ENCODE measurements around the gene MOK.

The MOK gene

DNA sequence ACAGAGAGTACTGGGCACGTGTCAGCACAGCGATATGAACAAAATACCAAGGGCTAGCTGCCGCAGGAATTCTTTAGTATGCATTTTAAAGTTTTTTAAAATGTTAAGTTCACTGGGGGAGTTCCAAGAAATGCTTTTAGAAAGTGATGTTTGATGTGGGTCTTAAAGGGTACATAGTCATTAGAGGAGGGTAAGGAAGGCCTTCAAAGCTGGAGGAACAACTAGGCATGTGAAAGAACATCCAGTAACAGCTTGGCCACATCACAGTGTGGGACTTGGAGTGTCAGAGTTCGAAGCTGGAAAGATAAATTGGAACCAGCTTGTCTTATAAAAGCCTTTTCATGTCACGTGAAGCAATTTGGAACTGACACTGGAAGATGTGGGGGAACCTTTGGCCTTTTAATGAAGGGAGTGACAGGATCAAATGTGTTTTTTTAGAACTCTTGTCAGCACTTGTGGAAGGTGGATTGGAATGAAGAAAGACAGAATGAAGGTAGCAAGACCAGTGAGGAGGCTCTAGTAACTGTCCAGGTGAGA is 107.6 kb downstream of the MOK start:
- no peak for DNase-seq

DNA sequence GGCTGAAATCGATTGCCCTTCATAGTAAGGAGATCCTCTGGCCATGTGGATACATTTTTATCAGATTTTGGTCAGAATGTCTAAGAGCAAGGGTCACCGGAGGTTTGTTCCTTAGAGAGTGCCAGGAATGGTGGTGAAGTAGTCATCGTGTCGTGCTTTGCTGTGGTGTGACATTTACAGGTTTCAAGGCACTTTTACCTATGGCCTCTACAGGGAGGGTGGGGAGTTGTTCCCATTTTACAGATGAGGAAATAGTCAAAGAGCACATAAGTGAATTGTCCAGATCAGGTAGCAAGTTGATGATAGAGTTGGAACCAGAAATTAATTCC is 108.1 kb downstream of the MOK start:
- DNase-seq = no peak

DNA sequence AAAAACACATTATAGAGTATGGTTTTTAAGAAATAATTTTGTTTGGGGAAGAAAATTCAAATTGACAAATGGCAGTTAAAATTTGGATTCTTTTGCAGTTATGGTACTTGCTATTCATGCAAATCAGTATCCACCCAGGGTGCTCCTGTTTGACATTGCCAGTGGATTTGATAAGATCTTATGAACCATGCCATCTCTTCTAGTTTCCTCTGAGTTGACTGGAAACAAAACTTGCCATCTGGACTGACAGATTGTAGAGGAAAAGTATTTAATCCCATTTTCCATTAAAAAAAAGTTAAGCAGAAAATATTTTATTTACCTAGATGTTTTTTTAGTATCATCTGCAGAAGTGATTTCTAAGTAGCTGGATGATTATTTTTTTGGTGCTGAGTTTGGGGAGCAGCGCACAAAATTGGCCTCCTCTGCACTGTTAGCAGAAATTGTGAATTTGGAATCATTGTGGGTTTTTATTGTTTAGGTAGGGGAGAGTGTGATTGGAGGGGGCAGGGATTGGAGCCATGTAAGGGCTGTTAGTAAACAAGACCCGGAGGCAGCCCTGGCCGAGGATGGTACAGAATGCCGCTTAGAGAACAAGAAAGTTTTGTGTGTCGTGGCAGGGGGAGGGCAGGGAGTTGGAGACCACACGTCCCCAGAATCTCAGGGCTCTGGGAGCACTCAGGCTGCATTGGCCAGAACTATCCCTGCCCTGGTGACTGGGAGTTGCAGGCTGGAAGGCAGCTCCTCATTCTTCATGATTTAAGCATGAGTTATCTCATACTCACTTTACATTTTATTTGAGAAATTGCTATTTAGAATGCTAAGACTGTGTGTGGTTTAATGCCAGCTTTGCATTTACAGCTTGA is 108.7 kb downstream of the MOK start:
- DNase-seq = no peak

DNA sequence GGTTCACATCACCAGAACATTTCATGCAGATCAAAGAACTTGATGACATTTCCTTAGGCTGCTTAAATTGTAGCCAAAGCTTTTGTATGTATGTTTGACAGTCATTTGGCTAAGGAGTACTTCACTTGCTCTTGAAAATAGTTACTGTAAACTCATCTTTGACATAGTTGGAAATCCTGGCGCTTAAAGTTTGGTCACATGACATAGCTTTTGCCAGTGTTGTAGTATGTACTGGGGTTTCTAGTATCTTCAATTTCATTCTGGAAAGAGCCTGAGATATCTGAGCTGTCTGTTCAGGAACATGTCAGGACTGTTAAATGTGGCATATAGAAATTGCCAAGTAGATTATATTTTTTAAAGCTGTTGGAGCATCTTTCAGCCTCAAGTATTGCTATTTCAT is 109.5 kb downstream of the MOK start:
- DNase-seq = no peak

DNA sequence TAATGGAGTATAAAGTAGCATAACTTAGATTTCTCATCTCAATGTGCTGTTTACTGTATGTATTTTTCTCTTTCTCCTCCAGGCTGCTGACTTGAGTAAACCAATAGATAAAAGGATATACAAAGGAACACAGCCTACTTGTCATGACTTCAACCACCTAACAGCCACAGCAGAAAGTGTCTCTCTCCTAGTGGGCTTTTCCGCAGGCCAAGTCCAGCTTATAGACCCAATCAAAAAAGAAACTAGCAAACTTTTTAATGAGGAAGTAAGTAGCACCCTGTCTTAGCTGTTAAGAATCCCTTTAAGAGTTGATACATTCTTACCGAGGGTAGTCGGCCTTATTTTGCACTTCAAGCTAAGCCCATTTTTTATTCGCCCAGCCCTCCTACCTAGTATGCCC is 110.1 kb downstream of the MOK start:
- no peak for DNase-seq

DNA sequence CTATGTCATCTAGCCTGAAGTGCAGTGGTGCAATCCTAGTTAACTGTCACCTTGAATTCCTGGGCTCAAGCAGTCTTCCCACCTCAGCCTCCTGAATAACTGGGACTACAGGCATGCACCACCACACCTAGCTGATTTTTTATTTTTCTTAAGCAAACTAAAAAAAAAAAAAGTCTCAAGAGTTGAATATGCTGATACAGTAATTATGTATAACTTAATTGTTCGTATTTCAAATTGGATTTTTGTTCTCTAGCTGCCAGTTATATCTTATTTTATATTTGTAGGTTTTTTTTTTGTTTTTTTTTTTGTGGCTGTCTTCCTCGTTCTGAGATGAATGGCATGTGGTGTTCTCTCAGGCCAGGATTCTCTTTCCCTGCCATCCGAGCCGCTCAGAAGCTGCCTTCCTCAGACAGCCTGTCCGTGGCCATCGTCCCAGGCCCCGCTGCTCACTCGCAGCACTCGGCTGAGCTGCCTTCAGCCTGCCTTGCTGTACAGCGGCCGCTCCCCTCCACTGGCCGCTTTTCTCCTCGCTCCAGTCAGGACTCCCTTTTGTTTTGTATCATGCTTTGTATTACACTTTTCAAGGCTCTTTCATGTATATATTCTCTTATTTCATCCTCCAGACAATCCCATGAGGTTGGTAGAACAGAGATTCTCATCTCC is 112.0 kb downstream of the MOK start:
- no peak for DNase-seq

DNA sequence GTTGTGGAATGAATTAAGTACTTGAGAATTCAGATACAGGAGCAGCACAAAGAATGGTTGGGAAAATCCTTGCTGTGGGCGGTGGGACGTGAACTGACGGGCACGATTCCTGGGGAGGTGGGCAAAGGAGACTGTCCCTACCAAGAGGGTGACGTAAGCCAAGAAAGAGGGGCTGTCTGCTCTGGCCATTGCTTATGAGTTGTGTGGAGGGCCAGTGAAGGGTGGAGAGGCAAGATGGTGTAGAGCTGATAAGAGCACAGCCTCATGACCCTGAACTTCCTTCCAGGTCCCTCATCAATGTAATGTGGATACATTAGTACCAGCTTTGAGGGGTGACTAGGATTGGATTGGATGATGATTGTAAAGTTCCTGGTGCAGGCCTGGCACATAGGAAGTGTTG is 115.1 kb downstream of the MOK start:
- no peak for DNase-seq

DNA sequence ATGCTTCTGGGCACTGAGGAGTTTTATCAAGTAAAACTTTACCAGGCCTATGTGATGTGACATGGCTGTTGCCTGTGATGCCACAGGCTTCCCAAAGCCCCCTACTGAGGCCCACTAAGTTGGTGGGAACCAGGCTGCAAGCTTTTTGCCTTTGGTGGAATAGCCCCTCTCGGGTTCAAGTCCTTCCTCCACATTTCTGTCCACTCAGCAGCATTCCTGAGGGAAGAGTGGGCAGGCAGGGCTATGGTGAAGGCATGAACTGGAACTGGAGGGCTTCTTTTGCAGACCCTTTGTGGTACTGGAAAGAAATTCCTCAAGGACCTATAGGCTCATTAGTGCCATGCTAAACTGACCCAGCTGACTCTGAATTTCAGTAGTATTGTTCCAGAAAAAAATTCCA is 116.8 kb downstream of the MOK start:
- DNase-seq = no peak

DNA sequence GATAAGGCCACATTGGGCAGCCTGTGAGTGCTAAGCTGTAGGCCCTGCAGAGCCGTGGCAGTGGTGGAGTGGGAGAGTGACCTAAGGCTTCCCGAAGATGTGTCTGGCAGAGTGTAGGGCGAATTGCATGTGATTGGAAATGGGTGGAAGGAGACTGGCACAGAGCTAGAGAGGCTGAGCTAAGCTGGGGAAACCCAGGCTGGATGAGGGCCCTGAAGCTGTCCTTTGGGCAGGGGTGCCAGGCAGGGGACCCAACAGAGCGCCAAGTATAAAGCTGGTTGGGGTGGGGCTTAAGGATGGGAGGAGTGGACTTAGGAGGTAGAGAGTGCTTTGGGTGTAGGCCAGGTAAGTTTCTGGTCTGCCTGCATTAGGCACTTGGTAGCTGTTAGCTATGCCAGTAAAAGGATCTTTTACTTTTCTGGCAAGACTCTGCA is 117.4 kb downstream of the MOK start:
- no peak for DNase-seq

DNA sequence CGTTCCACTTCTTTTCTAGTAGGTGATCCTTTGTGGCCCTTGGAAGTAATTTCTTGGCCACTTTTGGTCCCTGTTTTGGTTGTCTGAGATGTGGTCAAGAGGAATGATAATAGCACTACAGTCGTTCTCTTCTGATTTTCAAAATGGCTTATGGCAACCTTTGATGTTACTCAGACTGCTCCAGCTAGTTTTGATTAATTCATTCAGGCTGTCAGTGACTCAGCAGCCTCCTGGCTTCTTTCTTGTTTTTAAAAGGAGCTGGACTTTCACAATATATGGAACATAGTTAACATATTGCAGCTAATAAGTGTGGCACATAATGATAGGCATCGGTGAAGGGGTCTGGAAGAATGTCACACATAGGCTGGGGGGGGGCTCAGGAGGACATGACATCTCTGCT is 117.9 kb downstream of the MOK start:
- DNase-seq = no peak

DNA sequence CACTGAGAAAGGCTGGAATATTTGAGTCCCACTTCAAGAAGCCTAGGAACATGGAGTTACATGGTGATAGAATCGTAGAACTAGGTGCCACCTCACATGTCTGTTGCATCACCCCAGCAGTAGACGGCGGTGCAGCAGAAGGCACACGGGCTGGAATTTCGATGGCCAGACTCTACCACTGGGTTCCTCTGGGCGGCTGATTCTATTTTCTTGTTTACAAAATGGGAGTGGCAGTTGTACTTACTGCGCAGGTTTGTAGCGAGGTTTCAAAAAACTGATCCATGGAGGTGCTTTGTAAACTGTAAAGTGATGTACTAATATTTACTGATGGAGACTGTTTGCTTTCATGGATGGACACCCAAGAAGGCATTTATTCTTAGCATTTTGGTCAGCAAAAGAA is 119.6 kb downstream of the MOK start:
- no peak for DNase-seq

DNA sequence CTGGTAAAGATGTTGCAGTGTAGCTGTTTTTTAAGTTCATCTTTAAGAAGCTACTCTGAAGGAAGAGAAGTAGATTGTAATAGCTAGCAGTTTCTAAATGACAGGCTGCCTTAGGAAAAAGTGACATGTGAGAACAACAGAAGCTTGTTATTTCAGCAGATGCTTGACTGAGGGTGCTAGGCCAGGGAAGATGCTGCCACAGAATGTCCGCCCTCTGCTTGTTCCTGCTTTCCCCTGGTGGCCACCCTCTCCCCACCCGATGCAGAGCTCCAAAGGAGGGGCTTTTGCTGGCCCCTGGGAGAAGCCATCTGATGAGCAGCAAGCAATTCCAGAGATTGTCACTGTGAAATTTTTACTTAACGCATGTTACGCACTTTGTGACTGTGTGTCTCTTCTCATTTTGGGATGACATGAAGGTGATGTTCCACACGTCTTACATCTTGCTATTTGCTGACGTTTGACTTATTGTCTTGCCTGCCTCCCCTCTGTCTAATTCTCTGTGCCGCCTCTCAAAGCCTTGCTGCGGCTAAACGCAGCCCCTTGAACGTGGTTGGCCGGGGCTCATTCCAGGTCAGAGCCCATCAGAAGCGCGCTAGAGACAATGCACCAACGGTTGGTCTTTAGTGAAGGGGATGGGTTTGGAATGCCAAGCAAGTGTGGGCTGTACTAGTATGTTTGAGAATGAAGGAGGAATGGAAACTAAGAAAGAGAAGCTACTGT is 120.5 kb downstream of the MOK start:
- DNase-seq = no peak

DNA sequence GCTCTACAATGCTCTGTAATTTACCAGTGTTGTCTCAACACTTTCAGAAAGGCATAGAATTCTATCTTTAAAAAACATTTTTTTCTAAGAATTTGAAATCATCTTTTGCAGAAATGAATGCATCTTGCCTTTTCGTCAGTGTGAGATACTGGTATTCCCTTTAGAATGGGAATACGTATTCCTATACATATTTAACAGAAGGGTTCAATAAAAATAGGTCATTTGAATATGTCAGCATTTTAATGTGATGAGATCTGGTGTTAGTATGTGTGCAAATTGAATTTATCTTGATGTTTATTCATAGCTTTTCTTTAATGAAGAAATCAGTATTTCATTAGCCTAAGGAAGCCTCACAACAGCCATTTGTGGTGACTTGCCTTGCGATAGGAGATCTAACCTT is 121.1 kb downstream of the MOK start:
- no peak for DNase-seq

DNA sequence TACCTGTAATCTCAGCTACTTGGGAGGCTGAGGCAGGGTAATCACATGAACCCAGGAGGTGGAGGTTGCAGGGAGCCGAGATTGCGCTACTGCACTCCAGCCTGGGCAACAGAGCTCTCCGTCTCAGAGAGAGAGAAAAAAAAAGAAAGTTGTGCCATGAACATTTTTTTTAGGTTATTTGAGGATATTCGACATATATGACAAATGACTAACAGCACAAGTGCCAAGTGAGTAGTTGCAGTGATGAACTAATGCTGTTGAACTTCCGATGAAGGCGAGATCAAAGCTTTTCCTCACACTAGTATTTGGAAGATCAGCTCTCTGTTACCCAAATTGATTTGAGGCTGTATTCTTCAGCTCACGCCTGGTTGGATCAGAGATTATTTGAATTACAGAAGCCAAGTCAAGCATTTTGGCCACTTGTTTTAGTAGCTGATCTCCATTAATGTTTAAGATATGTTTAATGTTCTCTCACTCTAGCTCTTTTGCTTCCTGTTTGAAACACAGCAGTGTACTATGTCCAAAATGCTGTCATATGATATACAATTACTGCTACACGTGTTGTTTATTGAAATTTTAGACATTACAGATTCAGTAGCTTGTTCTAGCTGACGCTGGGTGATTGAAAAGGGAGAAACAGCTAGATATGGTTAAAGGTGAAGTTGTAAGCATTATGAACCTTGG is 121.9 kb downstream of the MOK start:
- DNase-seq = no peak

DNA sequence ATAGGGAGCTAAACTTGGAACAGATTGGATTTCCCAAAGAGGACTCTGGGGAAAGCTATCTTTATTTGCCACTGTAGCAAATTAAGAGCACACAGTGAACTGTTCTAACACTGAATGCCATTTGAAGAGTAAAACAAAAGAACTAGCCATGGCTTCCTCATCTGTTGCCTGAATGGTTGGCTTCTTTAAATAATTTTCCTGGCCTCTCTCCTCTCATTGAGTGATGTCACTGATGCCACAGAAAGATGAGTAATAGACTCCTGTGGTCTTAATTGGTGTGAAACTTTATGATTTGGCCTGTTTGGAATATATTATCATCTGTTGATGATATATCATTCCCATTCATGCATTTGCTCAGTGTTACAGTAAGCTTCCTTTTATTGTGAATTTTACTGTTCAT is 122.8 kb downstream of the MOK start:
- DNase-seq = no peak

DNA sequence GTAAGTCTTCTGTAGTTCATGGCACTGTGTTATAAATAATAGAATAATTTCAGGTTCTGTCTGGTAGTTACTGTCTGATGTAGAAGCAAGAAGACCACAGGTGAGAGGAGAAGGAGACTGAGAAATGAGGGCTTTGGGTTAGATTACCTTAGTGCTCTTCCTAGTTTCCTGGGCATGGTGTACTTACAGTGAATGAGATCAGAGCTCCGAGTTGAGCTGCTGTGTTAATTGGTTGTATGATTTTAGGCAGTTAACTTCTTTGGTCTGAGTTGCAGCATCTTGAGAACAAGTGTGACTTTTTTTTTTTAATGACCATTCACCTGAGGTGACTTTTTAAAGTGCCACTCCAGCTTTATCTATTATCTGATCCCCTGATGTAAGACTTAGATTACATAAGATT is 123.8 kb downstream of the MOK start:
- no peak for DNase-seq

DNA sequence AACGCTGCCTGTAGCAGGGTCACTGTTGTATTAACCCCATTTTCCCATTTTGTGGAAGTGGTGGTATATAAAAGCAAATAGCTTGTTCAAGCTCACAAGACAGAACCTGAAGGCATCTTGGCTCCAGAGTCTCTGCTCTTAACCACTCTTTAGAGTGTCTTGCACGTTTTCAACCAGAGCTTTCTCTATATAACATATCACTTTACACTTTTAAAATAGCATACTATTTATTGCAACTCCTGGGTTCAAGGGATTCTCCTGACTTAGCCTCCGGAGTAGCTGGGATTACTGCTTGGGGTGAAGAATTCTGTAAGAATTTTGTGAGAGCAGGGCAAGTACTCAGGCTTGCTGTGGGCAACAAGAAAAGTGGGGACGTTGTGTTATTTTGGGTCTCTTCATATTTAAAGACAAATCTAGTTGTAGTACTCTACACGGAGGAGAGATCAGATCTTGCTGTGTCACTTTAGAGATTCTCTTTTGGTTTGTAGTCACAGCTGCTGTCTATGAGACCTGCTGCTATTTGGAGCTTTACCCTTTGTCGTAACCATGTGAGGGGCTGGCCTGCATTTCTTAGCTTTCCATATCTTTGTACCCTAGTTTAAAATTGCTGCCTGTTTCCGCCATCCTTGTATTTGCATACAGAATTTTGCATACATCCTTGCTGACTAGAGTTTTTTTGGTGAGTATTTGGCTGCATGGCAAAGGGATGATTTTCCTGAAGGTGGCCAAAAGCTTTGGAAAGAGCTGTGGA is 124.5 kb downstream of the MOK start:
- DNase-seq = no peak
